Fibroblast of villous mesenchyme (primary cell): Measurements from ENCODE around the gene GPANK1. TPM values are rescaled to one million over a fixed set of nuclear protein-coding genes. Genes with fewer than 3 reads are reported as not detected.

Experiments
- DNase-seq: peaks from one replicate; pipeline ENCODE4 v3.0.0-alpha.2; 2010; ENCODE audit warnings: low read depth
- H3K4me3 ChIP-seq: 2 replicates; pipeline ENCODE4 v1.5.1; 2011; ENCODE audit warnings: low read depth, mild to moderate bottlenecking, low read length
- total RNA-seq: library from RNA; depleted of rRNA; stranded (reverse); fragments of >200 nt; gene quantifications from 2 replicates; pipeline ENCODE4 v1.2.3, GENCODE V29; 2012
- TF ChIP-seq, protein P1 (sequence below): IDR thresholded peaks from 2 replicates; pipeline ENCODE4 v1.5.1; 2012; ENCODE audit warnings: low read depth, mild to moderate bottlenecking, low read length; ENCODE audit not compliant: insufficient read depth

The GPANK1 gene
- total RNA-seq, 1 donor: 20.7 TPM

DNA sequence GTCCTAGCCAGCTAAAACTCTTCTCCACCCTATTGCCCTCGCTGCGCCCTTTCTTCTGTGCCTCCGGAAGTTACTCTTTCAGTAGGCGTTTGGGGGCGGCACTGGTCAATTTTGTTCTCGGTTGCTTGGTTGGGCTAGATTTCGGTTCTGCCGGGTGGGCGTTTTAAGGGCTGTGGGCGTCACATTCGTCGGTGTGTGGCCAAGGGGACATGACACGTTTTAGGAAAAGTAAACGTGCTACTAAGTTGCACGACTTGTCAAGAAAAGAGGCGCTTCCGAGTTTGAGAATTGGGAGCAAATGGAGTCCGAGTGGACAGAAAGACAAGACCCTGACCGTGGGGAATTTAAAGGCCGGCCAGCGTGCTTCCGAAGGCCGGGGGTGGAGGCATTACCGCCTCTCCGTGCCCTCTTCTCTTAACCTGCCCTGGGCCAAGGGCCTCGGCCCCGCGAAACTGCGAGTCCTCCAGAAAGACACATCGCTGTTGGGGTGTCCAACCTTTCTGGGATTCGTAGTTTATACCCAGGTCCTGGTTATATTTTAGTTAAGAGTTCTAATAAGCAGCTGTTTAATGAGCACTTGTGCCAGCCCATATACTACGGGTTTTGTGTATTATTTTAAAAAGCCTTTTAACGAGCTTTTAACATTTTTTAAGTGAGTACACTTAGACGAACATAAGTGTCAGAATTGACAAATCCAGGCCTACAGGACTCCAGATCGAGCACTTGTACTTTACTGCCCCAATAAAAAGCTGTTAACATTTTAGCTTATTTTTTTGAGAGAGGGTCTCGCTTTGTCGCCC lies 11.7 kb downstream of the GPANK1 start:
- no peak for DNase-seq
- TF ChIP-seq, protein P1, sequence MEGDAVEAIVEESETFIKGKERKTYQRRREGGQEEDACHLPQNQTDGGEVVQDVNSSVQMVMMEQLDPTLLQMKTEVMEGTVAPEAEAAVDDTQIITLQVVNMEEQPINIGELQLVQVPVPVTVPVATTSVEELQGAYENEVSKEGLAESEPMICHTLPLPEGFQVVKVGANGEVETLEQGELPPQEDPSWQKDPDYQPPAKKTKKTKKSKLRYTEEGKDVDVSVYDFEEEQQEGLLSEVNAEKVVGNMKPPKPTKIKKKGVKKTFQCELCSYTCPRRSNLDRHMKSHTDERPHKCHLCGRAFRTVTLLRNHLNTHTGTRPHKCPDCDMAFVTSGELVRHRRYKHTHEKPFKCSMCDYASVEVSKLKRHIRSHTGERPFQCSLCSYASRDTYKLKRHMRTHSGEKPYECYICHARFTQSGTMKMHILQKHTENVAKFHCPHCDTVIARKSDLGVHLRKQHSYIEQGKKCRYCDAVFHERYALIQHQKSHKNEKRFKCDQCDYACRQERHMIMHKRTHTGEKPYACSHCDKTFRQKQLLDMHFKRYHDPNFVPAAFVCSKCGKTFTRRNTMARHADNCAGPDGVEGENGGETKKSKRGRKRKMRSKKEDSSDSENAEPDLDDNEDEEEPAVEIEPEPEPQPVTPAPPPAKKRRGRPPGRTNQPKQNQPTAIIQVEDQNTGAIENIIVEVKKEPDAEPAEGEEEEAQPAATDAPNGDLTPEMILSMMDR: no peak
- H3K4me3 ChIP-seq: peak overlapping the region; percentile 91

DNA sequence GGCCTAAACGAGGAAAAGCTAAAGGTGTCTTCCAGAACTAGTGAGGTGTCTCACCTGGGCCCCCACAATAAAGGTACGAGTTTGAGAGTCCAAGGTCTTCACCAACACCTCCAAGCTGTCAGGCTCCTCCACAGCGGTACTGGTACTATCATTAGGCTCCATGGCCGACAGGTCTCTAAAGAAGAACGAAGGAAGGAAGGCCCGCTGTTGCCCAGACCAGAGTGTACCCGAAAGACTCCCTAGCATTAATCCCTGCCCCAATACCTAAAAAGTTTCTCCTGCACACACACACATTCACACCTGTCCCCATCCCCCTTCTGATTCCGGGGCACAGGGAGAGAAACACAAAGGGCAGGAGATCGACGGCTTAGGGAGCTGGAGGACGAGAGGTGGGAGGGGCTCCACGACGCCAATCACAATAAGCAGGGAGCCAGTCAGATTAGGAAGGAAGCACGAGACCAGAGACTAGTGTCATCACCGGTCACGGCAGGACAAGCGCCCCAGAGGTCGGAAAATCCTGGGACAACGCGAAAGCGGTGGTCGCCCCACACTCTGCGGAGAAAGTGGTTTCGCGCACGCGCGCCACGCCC lies 13.1 kb downstream of the GPANK1 start:
- peak; percentile 83 for DNase-seq
- H3K4me3 ChIP-seq: peak overlapping the region; percentile 91
- TF ChIP-seq, protein P1: no peak

DNA sequence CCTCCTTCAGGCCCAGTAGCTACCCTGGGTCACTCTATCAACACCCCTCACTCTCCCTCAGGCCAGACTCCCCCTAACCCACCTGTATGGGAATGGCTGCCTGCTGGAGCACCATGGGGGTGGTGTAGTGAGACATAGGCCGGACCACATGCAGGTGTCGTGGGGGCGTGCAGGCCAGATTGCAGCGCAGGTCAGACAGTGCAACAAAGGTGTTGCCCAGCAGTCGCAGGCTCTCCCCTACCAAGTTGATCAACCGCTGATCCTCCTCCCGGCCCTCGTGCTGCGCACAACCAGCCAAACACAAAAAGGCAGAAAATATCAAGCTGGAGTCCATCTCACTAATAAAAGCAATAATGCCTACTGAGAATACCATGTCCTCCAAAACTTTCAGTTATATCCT lies 19.5 kb downstream of the GPANK1 start:
- TF ChIP-seq, protein P1: no peak
- DNase-seq: no peak
- no peak overlapping the region for H3K4me3 ChIP-seq

DNA sequence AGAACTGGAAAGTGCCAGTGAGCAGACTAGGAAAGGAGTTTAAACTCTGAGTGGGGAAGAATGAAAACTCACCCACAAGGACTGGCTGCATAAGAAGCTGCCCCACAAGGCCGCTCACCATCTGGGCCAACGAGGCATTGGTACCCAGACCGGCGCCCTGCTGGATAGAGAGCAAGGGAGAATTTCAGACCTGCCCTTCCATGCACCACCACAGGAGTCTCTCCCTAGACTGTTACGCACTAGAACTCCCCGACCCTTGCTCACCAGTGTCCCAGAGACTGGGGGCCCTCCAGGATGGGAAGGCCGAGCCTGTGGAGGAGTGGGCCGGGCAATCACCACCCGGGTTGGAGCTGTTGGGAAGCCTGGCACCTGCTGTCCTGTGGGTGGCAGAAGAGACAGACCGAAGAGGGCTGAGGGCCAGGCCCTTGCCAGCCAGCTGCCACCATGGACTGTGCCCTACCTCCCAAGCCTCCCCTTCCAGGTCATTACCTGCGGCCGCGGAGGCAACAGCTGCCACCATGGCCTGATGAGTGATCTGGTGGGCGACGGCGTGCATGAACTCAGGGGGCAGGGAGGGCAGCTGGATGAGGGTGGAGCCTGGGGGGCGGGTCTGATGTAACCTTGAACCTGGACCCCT lies 20.9 kb downstream of the GPANK1 start:
- TF ChIP-seq, protein P1: no peak
- H3K4me3 ChIP-seq: no peak overlapping the region
- DNase-seq: no peak

DNA sequence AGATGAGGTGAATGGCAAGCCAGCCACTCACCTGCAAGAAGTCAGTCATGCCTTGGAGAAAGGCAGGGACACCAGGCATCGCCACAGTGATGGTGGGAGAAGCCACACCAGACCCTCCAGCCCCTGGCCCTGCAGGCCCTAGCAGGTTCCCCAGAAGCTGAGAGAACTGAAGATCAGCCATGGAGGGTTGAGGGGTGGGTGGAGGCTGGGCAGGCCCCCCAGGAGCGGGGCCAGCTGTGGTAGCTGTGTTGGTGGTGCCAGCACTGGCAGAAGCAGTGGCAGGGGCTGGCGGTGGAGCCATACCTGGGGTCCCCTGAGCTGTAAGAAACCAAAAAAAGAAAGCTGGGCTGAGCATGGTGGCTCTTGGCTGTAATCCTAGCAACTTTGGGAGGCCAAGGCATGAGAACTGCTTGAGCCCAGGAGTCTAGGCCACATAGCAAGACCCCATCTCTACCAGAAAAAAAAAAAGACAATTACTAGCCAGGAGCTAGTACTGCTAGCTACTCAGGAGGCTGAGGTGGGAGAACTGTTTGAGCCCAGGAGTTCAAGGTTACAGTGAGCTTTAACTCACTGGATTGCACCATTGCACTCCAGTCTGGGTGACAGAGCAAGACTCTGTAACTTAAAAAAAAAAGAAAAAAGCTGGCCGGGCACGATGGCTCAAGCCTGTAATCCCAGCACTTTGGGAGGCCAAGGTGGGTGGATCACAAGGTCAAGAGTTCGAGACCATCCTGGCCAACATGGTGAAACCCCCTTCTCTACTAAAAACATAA lies 21.8 kb downstream of the GPANK1 start:
- H3K4me3 ChIP-seq: no peak overlapping the region
- TF ChIP-seq, protein P1: no peak
- DNase-seq: no peak

GRCh38 chr6:31641370-31641769 lies 23.4 kb downstream of the GPANK1 start:
- TF ChIP-seq, protein P1: no peak
- no peak for DNase-seq
- no peak overlapping the region for H3K4me3 ChIP-seq
